Esophagus squamous epithelium (tissue), 4 donors: ENCODE data around the gene OCA2.

Experiments used
- CTCF ChIP-seq, 6 experiments: fragments of 450-650 bp in 4 of 6; fragments of 200-600 bp in 2 of 6; sonication (generic) in 2 of 6; IDR thresholded peaks; one replicate each; pipeline ENCODE4 v1.5.1; 2016 to 2019; ENCODE audit warnings: antibody characterized with exemption in 6 of 6, mild to moderate bottlenecking in 4 of 6, moderate library complexity in 4 of 6
- POLR2A ChIP-seq, 4 donors: fragments of 450-650 bp; IDR thresholded peaks; one replicate each; pipeline ENCODE4 v1.6.1; 2017; ENCODE audit warnings: antibody characterized with exemption in 4 of 4, mild to moderate bottlenecking in 4 of 4, moderate library complexity in 3 of 4

- TF ChIP-seq CTCF (IDR thresholded peaks at IDR 0.05), result peak in 1 of 6 experiments; percentile 30
- TF ChIP-seq POLR2A (IDR thresholded peaks at IDR 0.05), result no peak
Measured at GRCh38 chr15:27757052-27757451, 342.1 kb downstream of the OCA2 start.
